Middle frontal gyrus (tissue), 1 donor: Measurements from ENCODE around the gene WDR45B.

Experiments used
- DNase-seq: peaks from one replicate; pipeline ENCODE4 v3.0.0-alpha.2; 2015; ENCODE audit warnings: low spot score; ENCODE audit errors: extremely low spot score

Gene WDR45B

GRCh38 chr17:82600731-82601446 lies 47.4 kb downstream of the WDR45B start:
- DNase-seq = no peak

DNA sequence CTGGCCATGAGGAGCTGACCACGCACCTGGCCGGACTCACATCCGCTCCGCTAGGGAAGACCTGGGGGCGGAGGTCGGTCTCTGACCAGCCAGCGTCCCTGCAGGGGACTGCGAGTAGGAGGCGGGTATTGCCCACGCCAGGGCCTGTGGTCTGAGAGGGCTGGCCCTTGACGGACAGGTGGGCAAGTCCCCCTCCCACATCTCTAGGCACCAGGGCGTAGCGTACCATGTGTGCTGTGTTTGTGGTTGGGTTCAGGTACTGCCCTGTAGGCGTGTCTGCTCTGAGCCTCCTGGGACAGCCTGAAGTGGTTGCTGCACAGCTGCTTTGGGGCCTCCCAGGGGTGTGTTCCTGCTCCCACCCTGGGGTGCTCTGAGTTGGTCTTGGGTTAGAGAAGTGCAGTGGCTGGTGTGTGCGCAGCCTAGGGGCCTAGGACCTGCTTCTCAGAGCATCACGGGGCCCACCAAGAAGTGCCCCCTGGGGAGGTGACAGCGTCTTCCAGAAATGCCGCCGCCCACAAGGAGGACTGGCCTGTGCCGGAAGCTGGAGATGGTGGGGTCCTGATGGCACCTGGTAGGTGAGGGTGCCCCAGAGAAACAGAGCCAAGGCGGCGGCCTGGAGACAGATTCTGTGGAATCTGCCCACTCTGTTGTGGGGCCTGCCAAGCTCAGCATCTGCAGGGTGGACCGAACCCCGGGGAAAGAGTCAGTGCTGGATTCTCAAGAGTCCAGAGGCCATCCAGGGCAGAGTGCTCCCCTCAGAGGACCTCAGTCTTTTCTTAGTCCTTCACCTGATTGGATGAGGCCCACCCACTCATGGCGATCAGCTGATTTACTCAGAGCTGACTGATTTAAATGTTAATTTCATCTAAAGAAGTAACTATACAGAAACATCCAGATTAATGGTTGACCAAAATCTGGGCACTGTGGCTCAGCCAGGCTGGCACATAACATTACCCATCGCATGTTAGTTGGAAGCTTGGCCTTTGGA lies 48.3 kb downstream of the WDR45B start:
- DNase-seq = no peak

GRCh38 chr17:82598256-82599119 lies 49.8 kb downstream of the WDR45B start:
- no peak for DNase-seq

DNA sequence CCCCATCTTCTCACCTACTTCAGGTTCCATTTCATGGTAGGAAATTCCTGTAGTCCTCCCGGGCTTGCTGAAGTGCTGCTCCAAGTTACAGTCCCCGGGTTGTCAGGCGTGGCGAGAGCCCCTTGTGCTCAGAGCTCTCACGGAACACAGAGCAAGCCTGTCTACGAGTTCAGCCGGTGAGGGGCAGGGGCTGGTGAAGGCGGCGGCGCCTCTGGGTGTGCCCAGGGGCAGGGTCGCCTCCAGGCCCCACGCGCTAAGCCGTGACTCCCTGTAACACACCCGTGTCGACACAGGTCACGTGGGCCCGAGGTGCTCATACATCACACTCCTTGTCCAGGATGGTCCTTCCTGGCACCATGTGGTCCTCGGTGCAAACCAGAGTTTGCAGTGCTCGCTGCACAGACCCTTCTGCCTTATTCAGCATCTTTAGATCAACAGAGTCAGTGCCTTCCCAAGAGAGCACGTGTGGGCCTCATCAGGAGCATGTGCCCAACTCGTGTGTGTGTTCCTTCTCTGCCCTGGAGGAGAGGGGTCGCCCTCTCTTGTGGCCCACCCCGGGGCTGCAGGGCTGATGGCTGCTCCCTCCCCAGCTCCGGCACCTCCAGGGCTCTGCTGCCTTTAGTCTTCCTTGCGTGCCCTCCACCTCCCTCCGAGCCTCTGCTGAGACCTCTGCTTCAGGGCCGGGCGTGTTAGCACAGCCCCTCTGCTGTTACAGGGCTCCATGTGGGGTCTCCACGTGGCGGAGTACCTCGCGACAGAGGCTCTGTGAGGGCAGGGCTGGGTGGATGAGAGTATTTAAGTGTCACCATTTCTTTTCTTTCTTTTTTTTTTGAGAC lies 51.2 kb downstream of the WDR45B start:
- no peak for DNase-seq

DNA sequence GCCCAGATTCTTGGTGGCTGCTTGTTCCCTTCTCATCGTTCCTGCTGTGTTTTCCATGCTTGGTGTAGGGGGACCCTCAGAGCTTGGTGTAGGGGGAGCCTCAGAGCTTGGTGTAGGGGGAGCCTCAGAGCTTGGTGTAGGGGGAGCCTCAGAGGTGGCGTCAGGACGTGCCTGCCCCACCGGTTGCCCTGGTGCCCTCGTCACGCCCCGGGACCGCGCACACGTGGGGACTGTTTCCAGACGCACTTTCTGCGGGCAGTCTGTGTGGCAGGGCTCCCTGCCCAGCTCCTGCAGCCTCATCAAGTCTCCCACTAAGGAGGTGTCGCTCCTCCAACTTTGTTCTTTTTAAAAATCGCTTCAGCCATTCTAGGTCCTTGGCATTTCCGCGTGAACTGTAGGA lies 51.9 kb downstream of the WDR45B start:
- DNase-seq = no peak

GRCh38 chr17:82595893-82596292 lies 52.4 kb downstream of the WDR45B start:
- DNase-seq = no peak

DNA sequence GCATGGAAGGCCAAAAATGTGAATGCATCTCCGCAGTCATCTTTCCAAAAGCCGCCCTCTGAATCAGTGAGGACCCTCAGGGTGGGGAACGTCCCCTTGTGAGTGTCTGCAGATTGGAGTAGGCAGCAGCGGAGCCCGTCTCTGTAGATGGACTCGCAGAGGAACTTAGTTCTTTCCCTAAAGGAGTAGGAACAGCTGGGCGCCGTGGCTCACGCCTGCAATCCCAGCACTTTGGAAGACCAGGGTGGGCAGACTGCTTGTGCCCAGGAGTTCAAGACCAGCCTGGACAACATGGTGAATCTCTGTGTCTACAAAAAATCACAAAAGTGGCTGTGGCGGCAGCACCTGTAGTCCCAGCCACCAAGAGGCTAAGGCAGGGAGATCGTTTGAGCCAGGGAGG lies 53.7 kb downstream of the WDR45B start:
- no peak for DNase-seq

DNA sequence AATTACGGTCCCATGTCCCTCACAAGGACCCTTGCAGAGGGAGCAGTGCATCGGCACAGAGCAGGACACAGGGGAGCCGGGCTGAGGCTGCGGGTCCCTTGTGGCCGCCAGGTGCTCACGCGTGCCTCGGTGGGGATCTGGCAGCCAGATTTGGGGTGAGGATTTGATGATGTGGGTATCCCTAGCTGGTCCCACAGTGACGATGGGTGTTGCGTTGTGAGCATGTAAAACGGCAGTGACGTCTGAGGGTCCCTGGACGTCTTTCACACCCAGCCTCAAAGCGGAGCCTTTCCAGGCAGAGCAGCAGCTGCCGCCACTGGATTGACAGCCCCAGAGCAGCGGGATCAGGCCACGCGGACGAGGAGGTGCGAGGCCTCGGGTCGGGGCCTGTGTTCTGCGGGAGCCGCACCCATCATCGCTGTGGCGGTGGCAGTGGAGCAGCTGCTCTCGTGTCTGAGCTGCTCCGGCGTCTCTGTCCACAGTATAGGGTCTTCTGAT lies 54.6 kb downstream of the WDR45B start:
- DNase-seq = no peak

DNA sequence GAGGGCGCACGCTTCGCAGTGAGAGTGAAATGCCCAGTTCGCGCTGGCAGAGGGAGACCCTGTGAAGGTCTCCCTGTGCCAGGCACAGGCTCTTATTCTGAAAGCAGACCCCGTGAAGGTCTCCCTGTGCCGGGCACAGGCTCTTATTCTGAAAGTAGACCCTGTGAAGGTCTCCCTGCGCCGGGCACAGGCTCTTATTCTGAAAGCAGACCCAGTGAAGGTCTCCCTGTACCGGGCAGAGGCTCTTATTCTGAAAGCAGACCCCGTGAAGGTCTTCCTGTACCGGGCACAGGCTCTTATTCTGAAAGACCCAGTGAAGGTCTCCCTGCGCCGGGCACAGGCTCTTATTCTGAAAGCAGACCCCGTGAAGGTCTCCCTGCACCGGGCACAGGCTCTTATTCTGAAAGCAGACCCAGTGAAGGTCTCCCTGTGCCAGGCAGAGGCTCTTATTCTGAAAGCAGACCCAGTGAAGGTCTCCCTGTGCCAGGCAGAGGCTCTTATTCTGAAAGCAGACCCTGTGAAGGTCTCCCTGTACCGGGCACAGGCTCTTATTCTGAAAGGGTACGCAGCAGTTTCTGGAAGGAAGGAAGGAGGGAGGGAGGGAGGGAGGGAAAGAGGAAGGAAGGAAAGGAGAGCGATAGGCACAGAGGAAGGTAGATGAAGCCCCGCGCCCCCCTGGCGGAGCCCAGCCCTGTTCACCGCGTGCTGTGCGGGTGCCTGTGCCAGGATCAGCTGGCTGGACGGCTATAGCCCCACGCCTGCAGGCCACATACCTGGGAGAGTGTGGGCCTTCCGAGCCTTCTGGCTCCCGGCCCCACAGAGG lies 55.3 kb downstream of the WDR45B start:
- peak; percentile 34 for DNase-seq

- DNase-seq = no peak
Observed at GRCh38 chr17:82592289-82592766, 55.9 kb downstream of the WDR45B start.

DNA sequence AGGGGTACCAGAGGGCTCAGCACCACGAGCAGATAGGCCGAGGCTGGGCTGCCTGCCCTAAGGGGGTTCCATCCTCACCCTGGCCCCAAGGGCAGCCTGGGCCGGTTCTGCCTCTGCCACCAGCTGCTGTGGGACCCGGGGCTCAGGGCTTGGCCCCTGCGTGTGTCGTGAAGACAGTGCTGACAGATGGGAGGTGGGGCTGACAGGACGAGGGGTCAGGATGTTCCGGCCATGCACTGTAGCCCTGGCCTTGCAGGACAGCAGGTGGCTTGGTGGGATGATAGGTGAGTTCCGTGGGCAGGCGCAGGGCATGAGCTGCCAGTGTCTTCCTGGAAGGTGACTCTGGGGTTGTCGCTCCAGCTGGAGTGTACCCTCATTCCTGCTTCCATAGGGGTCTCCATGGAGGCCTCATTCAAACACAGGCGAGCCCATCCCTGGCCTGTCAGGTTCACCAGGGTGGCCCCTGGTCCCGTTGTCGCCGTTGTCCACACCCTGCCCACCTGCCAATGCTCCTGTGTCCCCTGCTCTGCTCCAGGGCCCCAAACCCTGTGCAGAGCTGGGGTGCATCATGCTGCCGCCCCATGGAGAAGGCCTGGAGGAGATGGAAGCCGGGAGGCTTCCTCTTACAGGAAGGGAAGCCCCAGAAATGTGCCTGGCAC lies 57.2 kb downstream of the WDR45B start:
- DNase-seq = no peak

GRCh38 chr17:82590216-82590615 lies 58.0 kb downstream of the WDR45B start:
- DNase-seq = no peak

- no peak for DNase-seq
Observed at GRCh38 chr17:82589851-82590180, 58.4 kb downstream of the WDR45B start.

GRCh38 chr17:82588266-82589175 lies 59.7 kb downstream of the WDR45B start:
- no peak for DNase-seq

- no peak for DNase-seq
Observed at GRCh38 chr17:82587234-82588086, 60.8 kb downstream of the WDR45B start.

- no peak for DNase-seq
Observed at GRCh38 chr17:82586576-82587233, 61.5 kb downstream of the WDR45B start.
